Prostate gland (tissue), 2 donors: Measurements from ENCODE around the gene MAML3. TPM values are rescaled to one million over a fixed set of nuclear protein-coding genes. Genes with fewer than 3 reads are reported as not detected.

Experiments
- DNase-seq: peaks from one replicate; pipeline ENCODE4 v3.0.0-alpha.2; 2019; ENCODE audit warnings: low spot score
- H3K27ac ChIP-seq, 2 donors: fragments of 200-600 bp; sonication (generic); 2 replicates each; pipeline ENCODE4 v1.5.1; 2017 to 2019
- H3K27me3 ChIP-seq: fragments of 200-600 bp; sonication (generic); replicated peaks from 2 replicates; pipeline ENCODE4 v1.5.1; 2019; ENCODE audit not compliant: insufficient read depth
- H3K36me3 ChIP-seq, 2 donors: fragments of 200-600 bp; sonication (generic); 1 replicate in 1 of 2; 2 replicates in 1 of 2; pipeline versions ENCODE4 v1.5.1 to v1.8.1; 2017 to 2019
- H3K4me1 ChIP-seq: fragments of 200-600 bp; sonication (generic); replicated peaks from 2 replicates; pipeline ENCODE4 v1.5.1; 2019
- H3K4me3 ChIP-seq, 2 donors: fragments of 200-600 bp; sonication (generic); 2 replicates each; pipeline ENCODE4 v1.5.1; 2017 to 2019
- H3K9me3 ChIP-seq: fragments of 200-600 bp; sonication (generic); 2 replicates; pipeline ENCODE4 v1.5.1; 2017
- CTCF ChIP-seq, 4 experiments: fragments of 200-600 bp in 2 of 4; fragments of 450-650 bp in 2 of 4; sonication (generic) in 2 of 4; IDR thresholded peaks; 1 replicate in 3 of 4; 2 replicates in 1 of 4; pipeline ENCODE4 v1.5.1; 2016 to 2019; ENCODE audit warnings: antibody characterized with exemption in 4 of 4, mild to moderate bottlenecking in 2 of 4, moderate library complexity in 2 of 4
- POLR2A ChIP-seq: fragments of 450-650 bp; IDR thresholded peaks from one replicate; pipeline ENCODE4 v1.6.1; 2016; ENCODE audit warnings: antibody characterized with exemption, mild to moderate bottlenecking
- POLR2AphosphoS5 ChIP-seq: sonication (generic); formaldehyde crosslinking; IDR thresholded peaks from one replicate; pipeline ENCODE4 v1.6.1; 2017; ENCODE audit warnings: antibody characterized with exemption
- WGBS: methylation state at CpG from one replicate; pipeline ENCODE4 v1.1.5; 2018; 5-methylcytosine and 5-hydroxymethylcytosine counted together
- intact Hi-C: fragments of 100-400 bp; cut with DNase I; formaldehyde crosslinking; loops from one replicate; pipeline ENCODE4 v1.14.2; 2022
- total RNA-seq, 2 donors: library from RNA; depleted of rRNA; stranded (reverse); fragments of >200 nt; gene quantifications; one replicate each; pipeline ENCODE4 v1.1.0, GENCODE V29; 2016

Gene MAML3
- total RNA-seq, 2 donors from 2014 or later, result 15.0 to 30.6 TPM

- no peak overlapping the region for H3K27ac ChIP-seq
- intact Hi-C loops, result no loop called here
Measured at GRCh38 chr4:140187316-140187695, 33.3 kb upstream of the MAML3 start.

GRCh38 chr4:140186651-140187315 lies 32.8 kb upstream of the MAML3 start:
- WGBS, result 62% methylated on average over 9 of the region's 9 CpGs
- no peaks in the 10 kb centered on the region for H3K36me3 ChIP-seq
- no peaks in the 10 kb centered on the region for H3K27me3 ChIP-seq
- H3K9me3 ChIP-seq, result no peaks in the 10 kb centered on the region
- peak; percentile 41 for DNase-seq
- TF ChIP-seq POLR2AphosphoS5, result peak; percentile 35
- no peak for TF ChIP-seq CTCF (IDR thresholded peaks at IDR 0.05)
- TF ChIP-seq POLR2A, result no peak
- no peaks in the 10 kb centered on the region for H3K4me1 ChIP-seq
- no peak overlapping the region for H3K4me3 ChIP-seq
- no peak overlapping the region for H3K27ac ChIP-seq
- intact Hi-C loops, result no loop called here

More at GRCh38 chr4:140187316-140187695, 33.3 kb upstream of the MAML3 start:
- 76% methylated on average over 1 of the region's 1 CpG for WGBS
- Histone ChIP-seq H3K9me3 (no peaks in the 10 kb centered on the region), H3K4me1 (no peaks in the 10 kb centered on the region), H3K36me3 (no peaks in the 10 kb centered on the region), H3K27me3 (no peaks in the 10 kb centered on the region), H3K4me3 (no peak overlapping the region)
- no peak for DNase-seq
- TF ChIP-seq POLR2A (no peak), POLR2AphosphoS5 (no peak), CTCF (IDR thresholded peaks at IDR 0.05) (no peak)

GRCh38 chr4:140186082-140186438 lies 32.1 kb upstream of the MAML3 start:
- Histone ChIP-seq H3K4me3 (no peak overlapping the region), H3K9me3 (no peaks in the 10 kb centered on the region), H3K36me3 (no peaks in the 10 kb centered on the region), H3K4me1 (no peaks in the 10 kb centered on the region), H3K27ac (no peak overlapping the region), H3K27me3 (no peaks in the 10 kb centered on the region)
- intact Hi-C loops, result no loop called here
- TF ChIP-seq POLR2AphosphoS5 (no peak), CTCF (IDR thresholded peaks at IDR 0.05) (no peak), POLR2A (no peak)
- DNase-seq, result no peak
- 96% methylated on average over 8 of the region's 8 CpGs for WGBS

- Histone ChIP-seq H3K27me3 (no peaks in the 10 kb centered on the region), H3K4me3 (no peak overlapping the region), H3K27ac (no peak overlapping the region), H3K9me3 (no peaks in the 10 kb centered on the region), H3K4me1 (no peaks in the 10 kb centered on the region), H3K36me3 (no peaks in the 10 kb centered on the region)
- WGBS, result 67% methylated on average over 3 of the region's 3 CpGs
- DNase-seq, result no peak
- no peak for TF ChIP-seq CTCF (IDR thresholded peaks at IDR 0.05)
- TF ChIP-seq POLR2AphosphoS5, result no peak
- TF ChIP-seq POLR2A, result no peak
- intact Hi-C loops, result no loop called here
Measured at GRCh38 chr4:140185412-140186081, 31.6 kb upstream of the MAML3 start.

GRCh38 chr4:140183270-140183669 lies 29.3 kb upstream of the MAML3 start:
- Histone ChIP-seq H3K9me3 (no peaks in the 10 kb centered on the region), H3K36me3 (no peaks in the 10 kb centered on the region), H3K27me3 (no peaks in the 10 kb centered on the region), H3K27ac (no peak overlapping the region), H3K4me1 (no peaks in the 10 kb centered on the region), H3K4me3 (no peak overlapping the region)
- TF ChIP-seq POLR2A (no peak), CTCF (IDR thresholded peaks at IDR 0.05) (no peak), POLR2AphosphoS5 (no peak)
- no peak for DNase-seq
- 95% methylated on average over 2 of the region's 2 CpGs for WGBS
- intact Hi-C loops, result no loop called here
